Measurements from ENCODE around the gene SYT7.

Gene SYT7

GRCh38 chr11:61494381-61494961 is 86.4 kb downstream of the SYT7 start:
- no peaks in the 10 kb centered on the region for H3K36me3 ChIP-seq
- no peak overlapping the region for H3K27ac ChIP-seq
- no peaks in the 10 kb centered on the region for H3K4me1 ChIP-seq (ENCODE audit: control insufficient read depth in 1 of 2, insufficient read depth in 1 of 2, low read depth in 1 of 2, low read length in 1 of 2)
- no peaks in the 10 kb centered on the region for H3K9me3 ChIP-seq
- TF ChIP-seq, protein P1, sequence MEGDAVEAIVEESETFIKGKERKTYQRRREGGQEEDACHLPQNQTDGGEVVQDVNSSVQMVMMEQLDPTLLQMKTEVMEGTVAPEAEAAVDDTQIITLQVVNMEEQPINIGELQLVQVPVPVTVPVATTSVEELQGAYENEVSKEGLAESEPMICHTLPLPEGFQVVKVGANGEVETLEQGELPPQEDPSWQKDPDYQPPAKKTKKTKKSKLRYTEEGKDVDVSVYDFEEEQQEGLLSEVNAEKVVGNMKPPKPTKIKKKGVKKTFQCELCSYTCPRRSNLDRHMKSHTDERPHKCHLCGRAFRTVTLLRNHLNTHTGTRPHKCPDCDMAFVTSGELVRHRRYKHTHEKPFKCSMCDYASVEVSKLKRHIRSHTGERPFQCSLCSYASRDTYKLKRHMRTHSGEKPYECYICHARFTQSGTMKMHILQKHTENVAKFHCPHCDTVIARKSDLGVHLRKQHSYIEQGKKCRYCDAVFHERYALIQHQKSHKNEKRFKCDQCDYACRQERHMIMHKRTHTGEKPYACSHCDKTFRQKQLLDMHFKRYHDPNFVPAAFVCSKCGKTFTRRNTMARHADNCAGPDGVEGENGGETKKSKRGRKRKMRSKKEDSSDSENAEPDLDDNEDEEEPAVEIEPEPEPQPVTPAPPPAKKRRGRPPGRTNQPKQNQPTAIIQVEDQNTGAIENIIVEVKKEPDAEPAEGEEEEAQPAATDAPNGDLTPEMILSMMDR (IDR thresholded peaks at IDR 0.05) = no peak
- no peaks in the 10 kb centered on the region for H3K27me3 ChIP-seq
- no peak overlapping the region for H3K4me3 ChIP-seq (ENCODE audit: low read depth in 1 of 2, low read length in 1 of 2)

GRCh38 chr11:61491736-61492395 is 89.0 kb downstream of the SYT7 start:
- TF ChIP-seq, protein P1 (IDR thresholded peaks at IDR 0.05) = no peak
- Histone ChIP-seq H3K4me3 (ENCODE audit: low read depth in 1 of 2, low read length in 1 of 2) (no peak overlapping the region), H3K4me1 (ENCODE audit: control insufficient read depth in 1 of 2, insufficient read depth in 1 of 2, low read depth in 1 of 2, low read length in 1 of 2) (no peaks in the 10 kb centered on the region), H3K27ac (no peak overlapping the region), H3K9me3 (no peaks in the 10 kb centered on the region), H3K36me3 (no peaks in the 10 kb centered on the region), H3K27me3 (no peaks in the 10 kb centered on the region)

- Histone ChIP-seq H3K9me3 (no peaks in the 10 kb centered on the region), H3K27me3 (no peaks in the 10 kb centered on the region), H3K36me3 (no peaks in the 10 kb centered on the region), H3K4me3 (ENCODE audit: low read depth in 1 of 2, low read length in 1 of 2) (no peak overlapping the region), H3K27ac (no peak overlapping the region), H3K4me1 (ENCODE audit: control insufficient read depth in 1 of 2, insufficient read depth in 1 of 2, low read depth in 1 of 2, low read length in 1 of 2) (no peaks in the 10 kb centered on the region)
- TF ChIP-seq, protein P1 (IDR thresholded peaks at IDR 0.05) = no peak
These were observed 90.8 kb downstream of the SYT7 start for GRCh38 chr11:61489833-61490721.

DNA sequence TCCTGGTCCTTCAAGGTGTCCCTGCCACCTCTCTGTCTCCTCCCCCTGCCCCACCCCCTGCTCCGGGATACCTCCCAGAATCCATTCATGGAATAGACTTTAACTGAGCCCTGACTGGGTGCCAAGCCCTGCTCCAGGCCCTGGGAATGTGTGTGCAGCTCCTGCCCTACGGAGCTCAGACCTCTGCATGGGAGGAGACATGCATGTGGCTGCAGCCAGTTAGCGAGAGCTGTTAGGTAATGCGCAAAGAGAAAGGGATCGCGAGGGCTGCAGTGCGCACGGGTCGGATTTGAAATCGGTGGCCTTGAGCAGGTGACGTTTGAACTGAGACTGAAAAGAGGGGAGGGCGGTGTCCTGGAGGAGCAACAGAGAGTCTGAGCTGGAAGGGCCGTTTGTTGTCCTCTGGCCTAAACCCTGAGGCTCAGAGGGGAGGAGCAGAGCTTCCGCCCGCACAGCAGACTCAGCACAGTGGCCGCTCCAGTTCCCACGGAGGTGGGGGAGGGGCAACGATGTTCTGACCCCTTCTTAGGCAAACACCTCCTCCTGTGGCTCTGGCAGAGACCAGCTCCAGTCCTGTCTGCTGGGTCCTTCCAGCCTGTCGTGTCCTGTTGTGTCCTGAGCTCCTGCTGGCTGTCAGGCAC is 92.1 kb downstream of the SYT7 start:
- Histone ChIP-seq H3K27ac (no peak overlapping the region), H3K36me3 (no peaks in the 10 kb centered on the region), H3K4me3 (ENCODE audit: low read depth in 1 of 2, low read length in 1 of 2) (no peak overlapping the region), H3K27me3 (no peaks in the 10 kb centered on the region), H3K4me1 (ENCODE audit: control insufficient read depth in 1 of 2, insufficient read depth in 1 of 2, low read depth in 1 of 2, low read length in 1 of 2) (no peaks in the 10 kb centered on the region), H3K9me3 (no peaks in the 10 kb centered on the region)
- TF ChIP-seq, protein P1 (IDR thresholded peaks at IDR 0.05) = no peak

DNA sequence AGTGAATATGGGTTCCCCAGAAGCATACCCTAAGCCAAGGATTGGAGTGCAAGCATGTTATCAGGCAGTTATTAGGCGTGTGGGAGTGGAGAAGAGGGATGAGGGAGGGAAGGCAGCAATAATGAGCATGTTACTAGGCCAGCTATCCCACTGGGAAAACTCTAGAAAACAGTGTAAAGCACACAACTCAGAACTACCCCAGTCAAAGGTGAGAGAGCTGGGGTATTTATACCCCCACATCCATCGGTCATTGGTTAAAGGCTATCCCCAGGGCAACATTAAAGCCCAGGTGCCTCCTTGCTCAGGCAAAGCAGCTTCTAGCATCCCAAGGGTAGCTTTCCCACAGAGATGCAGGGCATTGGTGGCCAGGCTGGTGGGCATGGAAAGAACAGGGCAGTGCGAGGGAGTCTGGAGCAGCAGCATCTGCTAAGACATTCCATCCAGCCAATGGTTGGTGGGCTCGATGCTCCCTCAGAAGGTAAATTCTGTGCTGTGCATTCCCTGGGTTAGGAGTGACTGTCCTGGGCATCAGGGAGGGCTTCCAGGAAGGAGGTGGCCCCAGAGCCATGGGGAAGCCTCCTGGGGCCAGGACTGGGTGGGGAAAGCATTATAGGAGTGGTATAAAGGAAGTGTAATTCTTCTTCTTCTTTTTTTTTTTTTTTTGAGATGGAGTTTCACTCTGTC is 93.4 kb downstream of the SYT7 start:
- Histone ChIP-seq H3K27me3 (peaks cover 3% of the 10 kb centered on the region), H3K4me1 (ENCODE audit: control insufficient read depth in 1 of 2, insufficient read depth in 1 of 2, low read depth in 1 of 2, low read length in 1 of 2) (no peaks in the 10 kb centered on the region), H3K9me3 (no peaks in the 10 kb centered on the region), H3K27ac (no peak overlapping the region), H3K36me3 (no peaks in the 10 kb centered on the region), H3K4me3 (ENCODE audit: low read depth in 1 of 2, low read length in 1 of 2) (no peak overlapping the region)
- TF ChIP-seq, protein P1 (IDR thresholded peaks at IDR 0.05) = no peak
